Nephron (organoid): ENCODE results near the gene OR7C1.

Experiments
- H3K27ac Mint-ChIP-seq, 3 experiments: 2 replicates each; pipeline ENCODE4 v1.8.0; 2020; ENCODE audit warnings: mixed read lengths in 3 of 3, mild to moderate bottlenecking in 2 of 3, moderate library complexity in 1 of 3
- H3K27me3 Mint-ChIP-seq: 2 replicates; pipeline ENCODE4 v1.8.0; 2021; ENCODE audit warnings: low read depth, mild to moderate bottlenecking, moderate library complexity, mixed read lengths
- H3K36me3 Mint-ChIP-seq: 2 replicates; pipeline ENCODE4 v1.8.0; 2020; ENCODE audit warnings: low read depth, mixed read lengths
- H3K4me1 Mint-ChIP-seq: 2 replicates; pipeline ENCODE4 v1.8.0; 2020; ENCODE audit warnings: mixed read lengths
- H3K4me3 Mint-ChIP-seq, 3 experiments: 2 replicates each; pipeline ENCODE4 v1.8.0; 2020; ENCODE audit warnings: mild to moderate bottlenecking in 3 of 3, mixed read lengths in 3 of 3, moderate library complexity in 2 of 3
- H3K9me3 Mint-ChIP-seq: 2 replicates; pipeline ENCODE4 v1.8.0; 2020; ENCODE audit warnings: mixed read lengths
- TF ChIP-seq, protein P1 (sequence below), 3 experiments: fragments of 200-600 bp; sonication (generic); IDR thresholded peaks; one replicate each; pipeline ENCODE4 v1.5.0; 2021; ENCODE audit warnings: antibody characterized with exemption in 3 of 3; ENCODE audit not compliant: unreplicated experiment in 3 of 3

OR7C1 gene

GRCh38 chr19:14840206-14840605, 5.2 kb upstream of the OR7C1 start:
- Mint-ChIP-seq H3K9me3 (peaks cover 16% of the 10 kb centered on the region), H3K4me1 (peaks cover 22% of the 10 kb centered on the region), H3K27me3 (peaks cover 4% of the 10 kb centered on the region), H3K27ac (no peak overlapping the region), H3K36me3 (no peaks in the 10 kb centered on the region), H3K4me3 (no peak overlapping the region)
- TF ChIP-seq, protein P1, sequence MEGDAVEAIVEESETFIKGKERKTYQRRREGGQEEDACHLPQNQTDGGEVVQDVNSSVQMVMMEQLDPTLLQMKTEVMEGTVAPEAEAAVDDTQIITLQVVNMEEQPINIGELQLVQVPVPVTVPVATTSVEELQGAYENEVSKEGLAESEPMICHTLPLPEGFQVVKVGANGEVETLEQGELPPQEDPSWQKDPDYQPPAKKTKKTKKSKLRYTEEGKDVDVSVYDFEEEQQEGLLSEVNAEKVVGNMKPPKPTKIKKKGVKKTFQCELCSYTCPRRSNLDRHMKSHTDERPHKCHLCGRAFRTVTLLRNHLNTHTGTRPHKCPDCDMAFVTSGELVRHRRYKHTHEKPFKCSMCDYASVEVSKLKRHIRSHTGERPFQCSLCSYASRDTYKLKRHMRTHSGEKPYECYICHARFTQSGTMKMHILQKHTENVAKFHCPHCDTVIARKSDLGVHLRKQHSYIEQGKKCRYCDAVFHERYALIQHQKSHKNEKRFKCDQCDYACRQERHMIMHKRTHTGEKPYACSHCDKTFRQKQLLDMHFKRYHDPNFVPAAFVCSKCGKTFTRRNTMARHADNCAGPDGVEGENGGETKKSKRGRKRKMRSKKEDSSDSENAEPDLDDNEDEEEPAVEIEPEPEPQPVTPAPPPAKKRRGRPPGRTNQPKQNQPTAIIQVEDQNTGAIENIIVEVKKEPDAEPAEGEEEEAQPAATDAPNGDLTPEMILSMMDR (IDR thresholded peaks at IDR 0.05; ENCODE audit: unreplicated experiment in 3 of 3): no peak

DNA sequence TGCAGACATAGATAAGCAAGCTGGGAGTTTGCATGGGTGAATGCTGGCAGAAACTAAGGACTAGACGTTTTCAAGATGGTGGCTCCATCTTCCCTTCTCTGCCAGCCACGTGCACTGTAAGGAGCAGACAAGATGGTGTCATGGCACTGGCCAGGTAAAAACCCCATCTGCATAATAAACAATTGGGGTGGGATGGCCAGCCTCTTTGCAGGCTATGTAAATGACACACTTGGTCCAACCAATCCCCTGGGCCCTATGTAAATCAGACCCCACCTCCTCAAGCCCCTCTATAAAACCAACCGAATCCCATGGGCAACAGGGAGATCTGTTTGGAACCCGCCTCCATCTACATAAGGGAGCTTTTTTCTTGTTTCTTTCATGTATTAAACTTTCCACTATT, 2.4 kb upstream of the OR7C1 start:
- Mint-ChIP-seq H3K36me3 (no peaks in the 10 kb centered on the region), H3K27ac (no peak overlapping the region), H3K4me1 (peaks cover 25% of the 10 kb centered on the region), H3K9me3 (peaks cover 12% of the 10 kb centered on the region), H3K27me3 (no peaks in the 10 kb centered on the region), H3K4me3 (no peak overlapping the region)
- TF ChIP-seq, protein P1 (IDR thresholded peaks at IDR 0.05; ENCODE audit: unreplicated experiment in 3 of 3): no peak

GRCh38 chr19:14830702-14831101, 4.3 kb downstream of the OR7C1 start:
- H3K9me3 Mint-ChIP-seq: peaks cover 23% of the 10 kb centered on the region
- H3K27ac Mint-ChIP-seq: no peak overlapping the region
- TF ChIP-seq, protein P1 (IDR thresholded peaks at IDR 0.05; ENCODE audit: unreplicated experiment in 3 of 3): no peak
- no peak overlapping the region for H3K4me3 Mint-ChIP-seq
- H3K36me3 Mint-ChIP-seq: no peaks in the 10 kb centered on the region
- no peaks in the 10 kb centered on the region for H3K27me3 Mint-ChIP-seq
- peaks cover 18% of the 10 kb centered on the region for H3K4me1 Mint-ChIP-seq

DNA sequence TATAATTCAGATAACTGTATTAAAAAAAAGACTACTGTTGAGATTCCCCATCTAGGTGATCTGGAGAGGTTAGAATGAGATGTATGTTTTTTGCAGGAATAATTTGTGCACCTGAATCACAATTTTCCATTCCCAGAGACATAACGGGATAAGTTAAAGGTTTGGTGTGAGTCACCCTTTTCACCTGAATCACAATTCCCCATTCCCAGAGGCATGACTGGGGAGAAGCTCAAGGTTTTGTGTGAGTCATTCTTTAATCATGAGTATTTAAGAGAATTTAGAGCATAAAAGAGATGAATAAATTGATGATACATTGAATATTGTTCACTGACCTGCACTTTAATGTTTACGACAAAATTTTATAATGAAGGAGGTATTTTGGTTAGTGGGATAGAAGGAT, 9.0 kb downstream of the OR7C1 start:
- Mint-ChIP-seq H3K9me3 (peaks cover 26% of the 10 kb centered on the region), H3K27me3 (no peaks in the 10 kb centered on the region)

GRCh38 chr19:14821937-14822336, 13.0 kb downstream of the OR7C1 start:
- Mint-ChIP-seq H3K27me3 (peaks cover 4% of the 10 kb centered on the region), H3K4me3 (no peak overlapping the region), H3K9me3 (peaks cover 17% of the 10 kb centered on the region), H3K27ac (no peak overlapping the region), H3K36me3 (no peaks in the 10 kb centered on the region), H3K4me1 (no peaks in the 10 kb centered on the region)
- TF ChIP-seq, protein P1 (IDR thresholded peaks at IDR 0.05; ENCODE audit: unreplicated experiment in 3 of 3): no peak

More for the DNA sequence above, 9.0 kb downstream of the OR7C1 start:
- TF ChIP-seq, protein P1 (IDR thresholded peaks at IDR 0.05; ENCODE audit: unreplicated experiment in 3 of 3): no peak
- Mint-ChIP-seq H3K36me3 (no peaks in the 10 kb centered on the region), H3K27ac (no peak overlapping the region), H3K4me3 (no peak overlapping the region), H3K4me1 (no peaks in the 10 kb centered on the region)

DNA sequence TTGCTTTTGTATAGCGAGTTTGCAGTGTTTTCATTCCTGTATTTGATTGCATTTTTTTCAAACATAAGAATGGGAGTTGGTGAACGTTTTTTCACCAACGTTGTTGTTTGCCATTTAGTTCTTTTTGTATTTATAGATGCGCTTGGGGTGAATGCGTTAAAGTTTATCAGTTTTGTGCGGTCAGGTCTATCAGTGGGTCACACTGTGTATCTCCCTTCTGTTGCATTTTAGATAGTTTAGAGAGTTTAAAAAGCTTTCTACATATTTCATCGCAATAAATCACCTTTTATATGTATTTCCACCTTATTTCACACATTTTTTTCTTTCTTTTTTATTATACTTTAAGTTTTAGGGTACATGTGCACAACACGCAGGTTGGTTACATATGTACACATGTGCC, 16.4 kb downstream of the OR7C1 start:
- H3K27me3 Mint-ChIP-seq: peaks cover 11% of the 10 kb centered on the region
- TF ChIP-seq, protein P1 (IDR thresholded peaks at IDR 0.05; ENCODE audit: unreplicated experiment in 3 of 3): no peak
- H3K4me1 Mint-ChIP-seq: no peaks in the 10 kb centered on the region
- H3K36me3 Mint-ChIP-seq: no peaks in the 10 kb centered on the region
- H3K9me3 Mint-ChIP-seq: peaks cover 7% of the 10 kb centered on the region
- H3K4me3 Mint-ChIP-seq: no peak overlapping the region
- H3K27ac Mint-ChIP-seq: no peak overlapping the region
